Common myeloid progenitor, CD34-positive (primary cell): ENCODE results near the gene SCRN2.

Experiments used
- CTCF ChIA-PET: fragments of 350-600 bp; sonication (Branson Sonifier 250); formaldehyde crosslinking; loops from one replicate; lab custom pipeline; 2021; ENCODE audit warnings: antibody characterized with exemption; lab: Charles Lee
- POLR2A ChIA-PET: fragments of 350-600 bp; sonication (Branson Sonifier 250); formaldehyde crosslinking; loops from one replicate; lab custom pipeline; 2021; ENCODE audit warnings: antibody characterized with exemption; lab: Charles Lee
- DNase-seq, 3 donors: peaks; one replicate each; pipeline versions ENCODE4 v3.0.0 to v3.0.0-alpha.2; 2013
- H3K27ac ChIP-seq, 2 experiments: 1 replicate in 1 of 2; 2 replicates in 1 of 2; pipeline ENCODE4 v1.7.0; 2013; ENCODE audit warnings: inconsistent platforms in 2 of 2, low read length in 2 of 2, mild to moderate bottlenecking in 2 of 2, low read depth in 1 of 2, moderate library complexity in 1 of 2; ENCODE audit not compliant: severe bottlenecking in 2 of 2, insufficient read depth in 1 of 2, poor library complexity in 1 of 2
- H3K27me3 ChIP-seq, 5 experiments: replicated peaks in 2 of 5; 1 replicate in 3 of 5; 2 replicates in 2 of 5; pipeline versions ENCODE4 v1.6.1 to v1.7.0; 2013; ENCODE audit warnings: low read length in 4 of 5, mild to moderate bottlenecking in 2 of 5, moderate library complexity in 2 of 5, inconsistent platforms in 1 of 5; ENCODE audit not compliant: insufficient read depth in 5 of 5, control insufficient read depth in 4 of 5
- H3K36me3 ChIP-seq, 4 experiments: 1 replicate in 2 of 4; 2 replicates in 2 of 4; pipeline versions ENCODE4 v1.6.1 to v1.7.0; 2013; ENCODE audit warnings: low read length in 3 of 4, control low read depth in 1 of 4, mild to moderate bottlenecking in 1 of 4; ENCODE audit not compliant: control insufficient read depth in 4 of 4, insufficient read depth in 4 of 4
- H3K4me1 ChIP-seq, 4 experiments: 1 replicate in 3 of 4; 2 replicates in 1 of 4; pipeline versions ENCODE4 v1.6.1 to v1.7.1; 2013; ENCODE audit warnings: low read length in 3 of 4, mild to moderate bottlenecking in 3 of 4, control low read depth in 1 of 4, inconsistent platforms in 1 of 4, moderate library complexity in 1 of 4; ENCODE audit not compliant: control insufficient read depth in 4 of 4, insufficient read depth in 4 of 4; ENCODE audit errors: control extremely low read depth in 1 of 4
- H3K4me3 ChIP-seq, 7 experiments: 1 replicate in 4 of 7; 2 replicates in 3 of 7; pipeline versions ENCODE4 v1.5.1 to v1.7.0; 2013; ENCODE audit warnings: mild to moderate bottlenecking in 7 of 7, low read length in 6 of 7, moderate library complexity in 6 of 7, inconsistent platforms in 2 of 7, low read depth in 2 of 7, control low read depth in 1 of 7; ENCODE audit not compliant: insufficient read depth in 4 of 7, control insufficient read depth in 1 of 7; ENCODE audit errors: extremely low read depth in 1 of 7
- H3K9me3 ChIP-seq, 5 experiments: 1 replicate in 4 of 5; 2 replicates in 1 of 5; pipeline versions ENCODE4 v1.6.1 to v1.7.1; 2013; ENCODE audit warnings: low read length in 4 of 5, mild to moderate bottlenecking in 2 of 5, inconsistent platforms in 1 of 5, low read depth in 1 of 5, moderate library complexity in 1 of 5; ENCODE audit not compliant: control insufficient read depth in 4 of 5, insufficient read depth in 2 of 5; ENCODE audit errors: control extremely low read depth in 1 of 5
- WGBS: methylation state at CpG from one replicate; pipeline ENCODE4 v1.1.5; 2013; ENCODE audit not compliant: insufficient coverage; 5-methylcytosine and 5-hydroxymethylcytosine counted together

The SCRN2 gene

DNA sequence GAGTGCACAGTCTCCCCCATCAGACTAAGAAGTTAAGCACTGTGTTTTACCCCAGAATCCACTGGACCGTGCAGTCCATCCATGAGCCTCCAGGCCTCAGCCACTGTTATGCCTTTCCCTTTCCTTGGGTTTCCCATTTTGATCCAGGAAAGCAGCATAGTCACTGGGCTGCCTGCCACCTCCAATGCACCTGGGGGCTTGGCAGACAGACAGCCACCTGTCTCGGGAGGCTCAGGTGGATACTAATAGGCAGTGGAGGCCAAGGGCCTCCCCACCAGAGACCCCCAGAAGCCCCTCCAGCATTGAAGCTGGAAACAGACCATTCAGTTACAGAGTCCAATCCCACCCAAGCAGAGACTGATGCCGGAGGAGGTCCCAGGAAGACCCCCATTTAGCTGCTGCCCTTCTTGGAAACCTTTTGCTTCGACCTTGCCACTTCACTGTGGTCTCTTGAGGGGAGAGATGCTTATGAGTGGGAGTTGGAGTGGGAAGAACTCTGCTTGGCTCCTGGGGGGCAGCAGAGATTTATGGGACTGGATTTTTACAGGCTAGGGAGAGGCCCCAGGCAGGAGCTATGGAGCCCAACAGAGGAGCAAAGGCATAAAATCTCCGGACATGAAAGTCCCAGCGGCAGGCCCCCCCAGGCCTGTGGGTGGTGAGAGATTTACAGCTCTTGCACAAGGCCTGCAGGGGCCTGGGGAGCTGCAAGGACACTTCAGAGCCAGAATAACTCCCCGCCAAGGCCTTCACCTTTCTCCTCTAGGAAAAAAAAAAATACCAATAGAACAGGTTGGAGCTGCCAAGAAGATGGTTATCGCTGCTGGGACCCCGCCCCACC lies 42.7 kb upstream of the SCRN2 start:
- WGBS, result 97% methylated on average over 6 of the region's 9 CpGs
- no peak for DNase-seq
- Histone ChIP-seq H3K4me3 (no peak overlapping the region), H3K9me3 (no peaks in the 10 kb centered on the region), H3K27me3 (no peaks in the 10 kb centered on the region), H3K27ac (no peak overlapping the region), H3K36me3 (no peaks in the 10 kb centered on the region), H3K4me1 (peaks cover 0 to 11% (median 9%) of the 10 kb centered on the region in 4 experiments)
- ChIA-PET CTCF (interaction anchor here (0.9 to 15.9 kb wide), 5 partner anchors 8 to 38 kb away, joined by 3 to 575 read pairs (median 9); partner anchors contain the start of genes SCRN2, SP2 and SP6), POLR2A (no interaction called here)

DNA sequence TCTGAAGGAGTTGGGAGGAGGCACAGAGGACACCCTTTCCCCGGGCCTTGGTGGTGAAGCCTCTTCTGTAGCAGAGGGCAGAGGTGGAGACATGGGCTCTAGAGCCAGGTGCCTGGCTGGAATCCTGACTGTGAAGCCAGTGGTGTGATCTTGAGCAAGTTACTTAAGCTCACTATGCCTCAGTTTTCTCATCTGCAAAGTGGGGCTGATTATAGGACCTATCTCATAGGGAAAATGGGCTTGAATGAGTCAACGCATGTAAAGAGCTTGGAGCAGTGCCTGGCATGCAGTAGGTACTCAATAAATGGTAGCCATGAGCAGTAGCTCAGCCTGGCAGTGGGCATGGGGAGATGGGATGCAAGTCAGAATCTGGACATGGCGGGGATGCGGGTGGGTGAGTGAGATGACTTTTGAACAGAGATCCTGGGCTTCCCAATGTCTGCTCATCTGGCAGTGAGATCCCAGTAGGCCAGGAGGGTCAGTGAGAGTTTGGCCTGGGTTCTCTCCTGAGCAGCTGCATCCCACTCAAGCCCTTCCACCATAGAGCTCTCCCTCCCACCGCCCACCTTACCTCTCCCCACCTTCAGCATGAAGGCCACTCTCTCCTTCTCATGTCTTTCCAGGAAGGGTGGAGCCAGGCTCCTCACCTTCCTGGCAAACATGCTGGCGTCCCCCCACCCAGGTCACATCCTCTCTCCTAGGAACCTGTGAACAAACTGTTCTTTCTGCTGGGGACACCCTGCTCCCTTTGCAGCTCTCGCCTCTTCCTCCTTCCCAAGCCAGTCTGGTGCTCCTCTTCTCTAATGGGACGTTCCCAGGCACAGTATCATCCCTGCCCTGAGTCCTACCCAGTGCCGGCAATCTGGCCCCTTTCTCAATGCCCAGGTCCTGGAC lies 41.9 kb upstream of the SCRN2 start:
- H3K27ac ChIP-seq, result no peak overlapping the region
- POLR2A ChIA-PET, result interaction anchor here (1.2 kb wide), 1 partner anchor 45 kb away, joined by 3 read pairs; no protein-coding TSS in a partner anchor
- H3K27me3 ChIP-seq, result no peaks in the 10 kb centered on the region
- 94% methylated on average over 7 of the region's 9 CpGs for WGBS
- H3K4me1 ChIP-seq, result peaks cover under 1 to 14% (median 12%) of the 10 kb centered on the region in 4 experiments
- no peaks in the 10 kb centered on the region for H3K9me3 ChIP-seq
- CTCF ChIA-PET, result interaction anchor here (1.0 to 15.9 kb wide), 3 partner anchors 12 to 37 kb away, joined by 3 to 575 read pairs (median 10); partner anchors contain the start of genes SCRN2 and SP6
- no peaks in the 10 kb centered on the region for H3K36me3 ChIP-seq
- H3K4me3 ChIP-seq, result peak overlapping the region in 3 of 7 experiments; percentile 17 to 59 (median 43)
- DNase-seq, result no peak

DNA sequence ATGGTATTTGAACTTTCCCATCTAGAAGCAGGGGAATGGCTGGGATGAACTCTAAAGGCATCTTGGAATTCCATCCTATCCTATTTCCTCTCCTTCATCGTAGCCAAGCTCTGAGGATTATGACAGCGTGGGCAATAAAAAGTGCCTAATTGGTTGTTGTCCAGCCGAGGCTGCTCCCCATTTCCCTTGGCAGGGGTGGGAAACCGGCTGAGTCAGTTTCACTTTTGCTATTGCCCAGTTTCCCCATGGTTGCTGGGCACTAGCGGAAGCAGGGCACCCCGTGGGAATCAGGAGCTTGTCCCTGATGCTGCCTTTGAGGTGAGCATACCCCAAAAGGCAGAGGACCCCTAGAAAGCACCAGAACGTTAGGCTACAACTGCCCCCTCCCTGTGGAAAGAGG lies 41.2 kb upstream of the SCRN2 start:
- peak; percentile 20 to 60 (median 53) for DNase-seq
- ChIA-PET POLR2A (interaction anchor here (0.6 to 1.2 kb wide), 2 partner anchors 45 to 665 kb away, joined by 3 read pairs; no protein-coding TSS in a partner anchor), CTCF (interaction anchor here (1.0 to 15.9 kb wide), 4 partner anchors 7 to 37 kb away, joined by 3 to 575 read pairs (median 21); partner anchors contain the start of genes SCRN2 and SP6)
- Histone ChIP-seq H3K27me3 (no peaks in the 10 kb centered on the region), H3K36me3 (no peaks in the 10 kb centered on the region), H3K4me3 (peak overlapping the region in 4 of 7 experiments; percentile 17 to 59 (median 38)), H3K27ac (no peak overlapping the region), H3K4me1 (peaks cover 2 to 21% (median 14%) of the 10 kb centered on the region in 4 experiments), H3K9me3 (no peaks in the 10 kb centered on the region)
- 18% methylated on average over 5 of the region's 7 CpGs for WGBS

DNA sequence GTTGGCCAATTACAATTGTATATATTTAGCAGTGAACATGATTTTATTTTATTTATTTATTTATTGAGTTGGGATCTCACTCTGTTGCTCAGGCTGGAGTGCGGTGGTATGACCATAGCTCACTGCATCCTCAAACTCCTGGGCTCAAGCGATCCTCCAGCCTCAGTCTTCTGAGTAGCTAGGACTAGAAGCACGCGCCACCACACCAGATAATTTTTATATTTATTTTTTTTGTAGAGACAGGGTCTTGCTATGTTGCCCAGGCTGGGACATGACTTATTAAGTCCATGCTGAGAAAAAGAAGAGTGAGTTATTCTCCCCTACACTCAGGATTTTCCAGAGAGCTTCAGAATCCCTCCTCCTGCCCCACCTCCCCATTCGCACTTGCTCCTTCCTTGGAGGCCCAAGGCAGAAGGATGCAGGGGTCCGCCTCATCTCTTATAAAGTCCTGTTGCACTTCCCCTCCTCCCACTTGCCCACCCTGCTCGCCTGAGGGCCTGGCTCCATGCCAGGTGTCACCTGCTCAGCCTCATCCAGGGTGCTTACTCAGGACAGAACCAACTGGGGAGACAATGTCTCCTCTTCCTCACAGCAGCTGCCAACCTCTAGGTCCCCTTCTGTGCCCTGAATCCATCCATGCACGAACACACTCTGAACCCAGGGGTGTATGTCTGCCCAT lies 38.8 kb upstream of the SCRN2 start:
- POLR2A ChIA-PET, result no interaction called here
- CTCF ChIA-PET, result interaction anchor here (0.9 to 4.6 kb wide), 5 partner anchors 10 to 43 kb away, joined by 3 to 32 read pairs (median 4); partner anchors contain the start of gene SCRN2
- Histone ChIP-seq H3K9me3 (no peaks in the 10 kb centered on the region), H3K27ac (no peak overlapping the region), H3K4me3 (no peak overlapping the region), H3K4me1 (peaks cover 2 to 26% (median 16%) of the 10 kb centered on the region in 4 experiments), H3K27me3 (no peaks in the 10 kb centered on the region), H3K36me3 (no peaks in the 10 kb centered on the region)
- 100% methylated on average over 2 of the region's 8 CpGs for WGBS
- no peak for DNase-seq

DNA sequence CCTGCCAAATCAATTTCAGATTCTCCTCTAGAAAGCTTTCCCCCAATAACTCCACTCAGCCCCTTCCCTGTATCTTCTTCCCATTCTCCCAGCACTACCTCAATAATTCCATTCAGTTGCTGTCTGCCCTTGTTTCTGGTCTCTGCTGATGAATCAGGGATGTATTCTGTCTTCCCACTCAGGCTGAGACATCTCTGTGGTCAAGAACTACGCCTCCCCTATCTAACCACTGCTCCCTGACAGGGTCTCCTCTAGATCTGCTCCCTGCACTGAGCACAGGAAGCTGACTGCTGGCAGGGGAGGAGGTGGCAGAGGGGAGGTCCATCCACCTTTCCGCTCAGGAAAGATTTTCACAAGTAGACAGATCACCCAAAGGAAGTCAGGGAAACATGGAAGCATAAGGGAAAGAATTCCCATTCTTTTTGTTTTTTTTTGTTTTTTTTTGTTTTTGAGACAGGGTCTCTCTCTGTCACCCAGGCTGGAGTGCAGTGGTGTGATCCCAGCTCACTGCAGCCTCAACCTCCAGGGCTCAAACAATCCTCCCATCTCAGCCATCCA lies 38.0 kb upstream of the SCRN2 start:
- ChIA-PET CTCF (interaction anchor here (0.9 to 4.6 kb wide), 5 partner anchors 11 to 42 kb away, joined by 3 to 32 read pairs (median 4); partner anchors contain the start of gene SCRN2), POLR2A (no interaction called here)
- Histone ChIP-seq H3K4me3 (no peak overlapping the region), H3K27me3 (no peaks in the 10 kb centered on the region), H3K36me3 (no peaks in the 10 kb centered on the region), H3K27ac (no peak overlapping the region), H3K9me3 (no peaks in the 10 kb centered on the region), H3K4me1 (peaks cover 2 to 34% (median 24%) of the 10 kb centered on the region in 4 experiments)
- DNase-seq, result no peak
- 20% methylated on average over 2 of the region's 2 CpGs for WGBS
